ENCODE results near the gene AHNAK2.
"Not testable (repeated sequence)": the region's sequence is repeated elsewhere in the genome, so short reads cannot be mapped to it uniquely, and the experiment has no call there.

AHNAK2 gene

GRCh38 chr14:104912053-104912452 lies 66.1 kb downstream of the AHNAK2 start:
- ATAC-seq = no peak
- TF ChIP-seq BACH2 (CRISPR knock-in tag; IDR thresholded peaks at IDR 0.05; ENCODE audit: borderline replicate concordance) (no peak), ZFP3 (CRISPR knock-in tag; IDR thresholded peaks at IDR 0.05) (no peak), ISL1 (CRISPR knock-in tag; IDR thresholded peaks at IDR 0.05) (no peak), CSRNP3 (CRISPR knock-in tag; IDR thresholded peaks at IDR 0.05) (no peak), TSHZ2 (CRISPR knock-in tag; IDR thresholded peaks at IDR 0.05) (no peak), RARB (CRISPR knock-in tag; IDR thresholded peaks at IDR 0.05) (no peak), ZNF565 (CRISPR knock-in tag; conservative IDR thresholded peaks at IDR 0.05; ENCODE audit: low read depth) (no peak), POU6F1 (CRISPR knock-in tag; IDR thresholded peaks at IDR 0.05; ENCODE audit: borderline replicate concordance, low read depth) (no peak), SNAI2 (CRISPR knock-in tag; IDR thresholded peaks at IDR 0.05) (no peak), ARNTL (CRISPR knock-in tag; IDR thresholded peaks at IDR 0.05; ENCODE audit: borderline replicate concordance, low read depth) (no peak), TCF4 (CRISPR knock-in tag; IDR thresholded peaks at IDR 0.05; ENCODE audit: borderline replicate concordance) (no peak)

- TF ChIP-seq SNAI2 (CRISPR knock-in tag; IDR thresholded peaks at IDR 0.05) = no peak
- no peak for TF ChIP-seq OSR1 (CRISPR knock-in tag; IDR thresholded peaks at IDR 0.05)
Measured at GRCh38 chr14:104908303-104908702, 69.9 kb downstream of the AHNAK2 start.

GRCh38 chr14:104905579-104905933 lies 72.6 kb downstream of the AHNAK2 start:
- ATAC-seq = not testable (repeated sequence)

More at GRCh38 chr14:104908303-104908702, 69.9 kb downstream of the AHNAK2 start:
- ATAC-seq = no peak

- not testable (repeated sequence) for ATAC-seq
Measured at GRCh38 chr14:104904650-104905578, 73.3 kb downstream of the AHNAK2 start.

GRCh38 chr14:104903990-104904389 lies 74.2 kb downstream of the AHNAK2 start:
- TF ChIP-seq BACH2 (CRISPR knock-in tag; IDR thresholded peaks at IDR 0.05; ENCODE audit: borderline replicate concordance) (no peak), CSDC2 (CRISPR knock-in tag; IDR thresholded peaks at IDR 0.05) (no peak), ZFP3 (CRISPR knock-in tag; IDR thresholded peaks at IDR 0.05) (no peak), PATZ1 (CRISPR knock-in tag; IDR thresholded peaks at IDR 0.05; ENCODE audit: borderline replicate concordance) (no peak), TSHZ2 (CRISPR knock-in tag; IDR thresholded peaks at IDR 0.05) (no peak), ARNTL (CRISPR knock-in tag; IDR thresholded peaks at IDR 0.05; ENCODE audit: borderline replicate concordance, low read depth) (no peak), CSRNP3 (CRISPR knock-in tag; IDR thresholded peaks at IDR 0.05) (no peak), POU6F1 (CRISPR knock-in tag; IDR thresholded peaks at IDR 0.05; ENCODE audit: borderline replicate concordance, low read depth) (no peak), ESRRG (CRISPR knock-in tag; IDR thresholded peaks at IDR 0.05) (no peak)
- ATAC-seq = no peak

Data from SK-N-SH treated with all-trans-retinoic acid at 6 μM for 48 hours (cell line).